HepG2 (cell line): ENCODE results near the gene STK40. TPM values are rescaled to one million over a fixed set of nuclear protein-coding genes. Genes with fewer than 3 reads are reported as not detected.

ENCODE experiments used
- ATAC-seq: fragments of 200-7000 bp; cut with Tn5 transposase; 3 replicates; pipeline ENCODE4 v1.9.1; 2020; ENCODE audit warnings: mild to moderate bottlenecking, moderate library complexity
- BruUV-seq: library from RNA; stranded (reverse); fragments of 400-500 nt; replicated peaks from 2 replicates; lab custom pipeline; 2021; lab: Mats Ljungman, UMichigan
- CTCF ChIA-PET: fragments of 300-600 bp; formaldehyde crosslinking; extraction: SDS; loops from one replicate; lab custom pipeline; 2021; ENCODE audit warnings: low total read pairs, inconsistent platforms, low intra/inter-chr PET ratio; lab: Yijun Ruan, JAX
- POLR2A ChIA-PET: fragments of 350-600 bp; sonication (Branson Sonifier 250); formaldehyde crosslinking; loops from one replicate; lab custom pipeline; 2020; ENCODE audit warnings: antibody characterized with exemption, inconsistent platforms; lab: Yijun Ruan, JAX
- DNase-seq: peaks from one replicate; pipeline ENCODE4 v3.0.0-alpha.2; 2015; ENCODE audit warnings: low spot score
- FAIRE-seq: peaks from 3 replicates; lab custom pipeline; 2011; peaks lifted over from hg19 to GRCh38; lab: Jason Lieb, UNC
- H2AFZ ChIP-seq: one replicate; pipeline ENCODE4 v1.6.1; 2011; ENCODE audit warnings: low read length, inconsistent platforms
- H3K27ac ChIP-seq: fragments of 300-600 bp; 3 replicates; pipeline ENCODE4 v1.8.0; 2011; ENCODE audit warnings: mixed run types, mild to moderate bottlenecking, mixed read lengths, low read length, inconsistent platforms; ENCODE audit not compliant: insufficient read depth; ENCODE audit errors: extremely low read length
- H3K27me3 ChIP-seq, 2 experiments: fragments of 200-600 bp in 1 of 2; 2 replicates in 1 of 2; 3 replicates in 1 of 2; pipeline versions ENCODE4 v1.6.0 to v1.8.0; 2011; ENCODE audit warnings: low read length in 2 of 2, mild to moderate bottlenecking in 2 of 2, moderate library complexity in 2 of 2, inconsistent platforms in 1 of 2; ENCODE audit not compliant: insufficient read depth in 2 of 2, control insufficient read depth in 1 of 2
- H3K36me3 ChIP-seq, 2 experiments: fragments of 200-600 bp in 1 of 2; replicated peaks in 1 of 2; 2 replicates in 1 of 2; 3 replicates in 1 of 2; pipeline versions ENCODE4 v1.5.1 to v1.8.0; 2011; ENCODE audit warnings: low read length in 2 of 2, inconsistent platforms in 1 of 2; ENCODE audit not compliant: insufficient read depth in 2 of 2, control insufficient read depth in 1 of 2
- H3K4me1 ChIP-seq: 2 replicates; pipeline ENCODE4 v1.5.1; 2012; ENCODE audit warnings: low read length, inconsistent platforms; ENCODE audit not compliant: insufficient read depth
- H3K4me2 ChIP-seq: 2 replicates; pipeline ENCODE4 v1.6.0; 2011; ENCODE audit warnings: low read depth, low read length, inconsistent platforms
- H3K4me3 ChIP-seq, 3 experiments: fragments of 200-600 bp in 1 of 3; sonication (generic), shearing (Covaris generic) in 1 of 3; replicated peaks in 1 of 3; 2 replicates each; pipeline ENCODE4 v1.5.1; 2011 to 2016; ENCODE audit warnings: low read length in 3 of 3, inconsistent platforms in 2 of 3, low read depth in 2 of 3, mild to moderate bottlenecking in 2 of 3, control low read depth in 1 of 3, mixed read lengths in 1 of 3; ENCODE audit not compliant: insufficient read depth in 1 of 3
- H3K79me2 ChIP-seq: one replicate; pipeline ENCODE4 v1.6.1; 2011; ENCODE audit warnings: low read length, inconsistent platforms; ENCODE audit not compliant: insufficient read depth
- H3K9ac ChIP-seq: 2 replicates; pipeline ENCODE4 v1.6.0; 2011; ENCODE audit warnings: mild to moderate bottlenecking, low read depth, low read length, inconsistent platforms; ENCODE audit not compliant: insufficient read depth
- H3K9me3 ChIP-seq: 2 replicates; pipeline ENCODE4 v1.5.1; 2012; ENCODE audit warnings: mild to moderate bottlenecking, low read length
- H4K20me1 ChIP-seq: 2 replicates; pipeline ENCODE4 v1.6.0; 2011; ENCODE audit warnings: inconsistent platforms, mild to moderate bottlenecking, low read length, moderate library complexity; ENCODE audit not compliant: insufficient read depth
- CBX2 ChIP-seq, 2 experiments: fragments of 200-600 bp in 1 of 2; sonication (generic); formaldehyde crosslinking in 1 of 2; IDR thresholded peaks; 2 replicates each; pipeline versions ENCODE4 v1.7.0 to v1.8.1; 2018 to 2022; ENCODE audit warnings: low read depth in 2 of 2, low read length in 1 of 2, mild to moderate bottlenecking in 1 of 2, missing genetic modification reagents in 1 of 2
- DR1 ChIP-seq: sonication (generic); formaldehyde crosslinking; IDR thresholded peaks from 2 replicates; pipeline ENCODE4 v1.8.0; 2021; ENCODE audit warnings: mild to moderate bottlenecking, missing genetic modification reagents, inconsistent platforms
- FOXA3 ChIP-seq: IDR thresholded peaks from 2 replicates; pipeline ENCODE4 v1.6.1; 2016; ENCODE audit warnings: missing genetic modification reagents, missing compliant biosample characterization
- HOXA9 ChIP-seq: sonication (generic); formaldehyde crosslinking; IDR thresholded peaks from 2 replicates; pipeline ENCODE4 v1.8.1; 2022; ENCODE audit warnings: missing genetic modification reagents, mild to moderate bottlenecking, moderate library complexity, borderline replicate concordance
- WGBS: methylation state at CpG from one replicate; pipeline ENCODE4 v1.1.6; 2017; ENCODE audit warnings: low lambda C conversion rate; 5-methylcytosine and 5-hydroxymethylcytosine counted together
- in situ Hi-C: cut with HindIII; loops from 2 replicates; pipeline ENCODE4 v1.10.0; 2017; ENCODE audit warnings: low pct_unique_long_range_greater_than_20kb; ENCODE audit not compliant: extremely low pct_ligation_motif_present
- intact Hi-C: fragments of 100-400 bp; cut with micrococcal nuclease; formaldehyde crosslinking; loops from one replicate; pipeline ENCODE4 v1.10.0; 2022; ENCODE audit not compliant: unreplicated experiment
- polyA plus RNA-seq, 8 experiments: library from polyadenylated mRNA; depleted of rRNA in 3 of 8; stranded (reverse) in 7 of 8; unstranded in 1 of 8; fragments of >200 nt; fragmentation: Illumina TruSeq in 4 of 8; extraction: Trizol in 4 of 8; gene quantifications; 2 replicates each; pipeline versions ENCODE4 v1.2.1 to v1.2.3, GENCODE V29; 2011 to 2016; ENCODE audit warnings: low read depth in 4 of 8, missing spikeins in 1 of 8, mixed read lengths in 1 of 8; ENCODE audit not compliant: insufficient read depth in 1 of 8
- total RNA-seq, 5 experiments: library from RNA; depleted of rRNA; stranded (reverse); fragments of >200 nt; fragmentation: Illumina TruSeq; extraction: Trizol; gene quantifications; 2 replicates each; pipeline ENCODE4 v1.2.3, GENCODE V29; 2016; ENCODE audit warnings: low read depth in 1 of 5
- TF ChIP-seq, protein P1 (sequence below): sonication (generic); formaldehyde crosslinking; IDR thresholded peaks from 2 replicates; pipeline ENCODE4 v1.5.1; 2020; ENCODE audit warnings: missing genetic modification reagents, mild to moderate bottlenecking, borderline replicate concordance

STK40 gene
- total and polyA plus RNA-seq, 2 of the 13 experiments (the other 11 are each of a cell fraction or from before 2014, with no cell fraction given): 33.8 to 35.1 TPM

DNA sequence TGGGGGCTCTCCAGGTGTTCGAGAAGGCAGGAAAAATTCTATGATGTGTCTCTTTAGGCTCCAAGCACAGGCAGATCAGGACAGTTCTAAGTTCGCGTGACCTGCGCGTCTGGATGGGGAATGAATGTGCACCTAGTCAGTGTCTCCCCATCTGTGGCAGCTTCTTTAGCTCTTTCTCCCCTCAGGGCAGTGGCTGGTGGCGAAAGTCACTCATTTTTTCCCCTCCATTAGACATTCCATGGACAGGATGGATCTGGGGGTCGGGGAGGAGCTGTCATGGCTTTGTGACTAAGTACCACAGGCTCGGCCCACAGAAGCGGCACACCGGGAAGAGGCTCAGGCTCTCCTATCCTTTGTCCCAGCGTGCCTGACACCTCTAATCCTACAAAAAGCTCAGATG is 31.2 kb downstream of the STK40 start:
- CTCF ChIA-PET: no interaction called here
- Histone ChIP-seq H3K27me3 (no peaks in the 10 kb centered on the region), H3K4me3 (no peak overlapping the region), H4K20me1 (no peaks in the 10 kb centered on the region), H3K9ac (no peak overlapping the region), H3K4me1 (peaks cover 45% of the 10 kb centered on the region)
- intact Hi-C loops: no loop called here
- in situ Hi-C loops: no loop called here
- 96% methylated on average over 10 of the region's 11 CpGs for WGBS
- TF ChIP-seq DR1 (CRISPR knock-in tag): no peak
- TF ChIP-seq HOXA9: no peak
- TF ChIP-seq, protein P1, sequence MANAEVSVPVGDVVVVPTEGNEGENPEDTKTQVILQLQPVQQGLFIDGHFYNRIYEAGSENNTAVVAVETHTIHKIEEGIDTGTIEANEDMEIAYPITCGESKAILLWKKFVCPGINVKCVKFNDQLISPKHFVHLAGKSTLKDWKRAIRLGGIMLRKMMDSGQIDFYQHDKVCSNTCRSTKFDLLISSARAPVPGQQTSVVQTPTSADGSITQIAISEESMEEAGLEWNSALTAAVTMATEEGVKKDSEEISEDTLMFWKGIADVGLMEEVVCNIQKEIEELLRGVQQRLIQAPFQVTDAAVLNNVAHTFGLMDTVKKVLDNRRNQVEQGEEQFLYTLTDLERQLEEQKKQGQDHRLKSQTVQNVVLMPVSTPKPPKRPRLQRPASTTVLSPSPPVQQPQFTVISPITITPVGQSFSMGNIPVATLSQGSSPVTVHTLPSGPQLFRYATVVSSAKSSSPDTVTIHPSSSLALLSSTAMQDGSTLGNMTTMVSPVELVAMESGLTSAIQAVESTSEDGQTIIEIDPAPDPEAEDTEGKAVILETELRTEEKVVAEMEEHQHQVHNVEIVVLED (CRISPR knock-in tag): no peak
- TF ChIP-seq CBX2 (IDR thresholded peaks at IDR 0.05; ENCODE audit: low read depth, low read length): no peak
- no peak for TF ChIP-seq CBX2 (CRISPR knock-in tag; IDR thresholded peaks at IDR 0.05; ENCODE audit: low read depth)
- TF ChIP-seq FOXA3 (CRISPR knock-in tag): no peak
- TF ChIP-seq, all 625 proteins: peak for 0
- Histone ChIP-seq H2AFZ (no peak overlapping the region), H3K27ac (no peak overlapping the region), H3K79me2 (no peaks in the 10 kb centered on the region), H3K36me3 (peaks cover 28 to 57% of the 10 kb centered on the region in 2 experiments), H3K9me3 (no peaks in the 10 kb centered on the region), H3K4me2 (no peak overlapping the region)
- POLR2A ChIA-PET: no interaction called here
- FAIRE-seq (no peak), ATAC-seq (no peak), DNase-seq (no peak)
- BruUV-seq: no TSS peak
